ENCODE data around the gene USF2.

The USF2 gene

DNA sequence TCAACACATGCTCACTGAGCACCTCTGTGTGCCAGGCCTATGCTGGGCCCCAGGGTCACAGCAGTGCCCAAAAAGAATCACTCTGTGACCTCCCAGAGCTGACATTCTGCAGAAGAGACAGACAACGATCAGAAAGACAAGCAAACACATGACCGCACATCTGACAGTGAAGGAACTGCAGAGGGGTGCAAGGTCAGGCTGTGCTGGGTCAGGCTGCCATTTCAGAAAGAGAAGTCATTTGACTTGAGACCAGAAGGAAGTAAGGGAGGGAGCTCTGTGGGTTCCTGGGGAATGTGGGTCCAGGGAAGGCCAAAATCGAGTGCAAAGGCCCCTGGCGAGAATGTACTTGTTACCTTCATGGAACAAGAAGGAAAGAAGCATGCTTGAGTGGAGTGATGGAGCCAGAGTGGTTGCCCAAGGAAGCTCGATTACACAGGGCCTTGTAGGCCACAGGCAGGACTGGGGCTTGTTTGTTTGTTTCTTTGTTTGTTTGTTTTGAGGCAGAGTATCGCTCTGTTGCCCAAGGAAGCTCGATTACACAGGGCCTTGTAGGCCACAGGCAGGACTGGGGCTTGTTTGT is 48.8 kb downstream of the USF2 start:
- no peak for DNase-seq (ENCODE audit: low read depth in 3 of 3)

DNA sequence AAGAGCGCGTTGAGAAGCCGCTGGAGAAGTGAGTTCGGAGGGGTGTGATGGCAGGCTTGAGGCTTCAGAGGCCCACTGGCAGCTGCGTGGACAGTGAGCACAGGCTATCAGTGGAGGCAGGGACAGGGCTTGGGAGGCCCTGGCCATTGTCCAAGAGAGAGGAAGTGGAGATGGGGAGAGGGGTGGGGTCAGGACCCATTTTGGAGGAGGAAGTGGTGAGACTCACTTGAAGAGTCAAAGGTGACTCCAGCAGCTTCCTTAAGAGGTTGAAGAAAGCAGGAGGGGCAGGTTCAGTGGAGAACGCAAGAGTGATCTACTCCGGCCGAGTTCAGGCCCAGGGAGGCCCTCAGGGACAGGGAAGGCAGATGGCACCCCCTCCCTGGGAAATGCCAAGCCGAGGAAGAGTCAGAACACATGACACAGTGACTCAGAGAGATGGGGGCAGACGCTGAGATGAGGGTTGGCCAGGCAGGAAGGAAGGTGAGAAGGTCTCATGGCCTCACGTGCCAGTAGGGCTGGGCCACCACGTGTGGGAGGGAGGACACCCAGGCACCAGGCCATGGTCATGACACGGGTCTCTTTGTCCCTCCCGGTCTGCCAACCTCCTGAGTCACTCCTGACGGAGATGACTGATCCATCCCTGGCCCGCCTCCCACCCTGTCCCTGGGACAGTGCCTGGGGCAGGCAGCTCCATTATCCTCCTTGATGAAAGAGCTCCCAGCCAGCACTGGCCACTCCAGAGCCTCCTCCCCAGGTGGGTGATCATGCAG is 50.1 kb downstream of the USF2 start:
- DNase-seq (ENCODE audit: low read depth in 3 of 3): no peak

DNA sequence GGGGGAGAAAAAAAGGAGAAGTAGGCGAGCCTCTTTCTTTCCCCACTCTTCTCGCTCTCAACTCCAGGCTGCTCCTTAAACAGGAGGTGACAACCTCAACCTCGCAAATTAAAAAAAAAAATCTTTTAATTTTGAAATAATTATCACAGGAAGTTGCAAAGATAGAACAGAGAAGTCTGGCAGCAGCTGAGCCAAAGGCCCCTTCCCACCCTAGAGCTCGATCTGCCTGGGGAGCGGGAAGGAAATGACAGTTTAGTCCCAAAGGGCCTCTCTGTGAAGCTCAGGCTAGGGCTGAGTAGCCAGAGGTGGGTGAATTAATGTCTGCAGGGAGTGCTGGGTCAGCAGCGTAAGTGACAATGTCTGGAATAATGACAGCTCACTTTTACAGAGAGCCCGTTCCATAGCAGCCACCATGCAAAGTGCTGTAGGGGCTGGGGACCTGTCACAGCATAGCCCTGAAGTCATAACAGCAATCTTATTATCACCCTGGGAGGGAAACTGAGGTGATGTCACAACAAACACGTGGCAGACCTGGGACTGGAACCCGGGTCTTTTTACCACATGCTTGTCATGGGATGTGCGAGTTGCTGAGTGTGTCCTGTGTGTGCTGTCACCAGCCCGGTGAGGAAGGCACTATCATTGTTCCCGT is 51.4 kb downstream of the USF2 start:
- DNase-seq (ENCODE audit: low read depth in 3 of 3): no peak

DNA sequence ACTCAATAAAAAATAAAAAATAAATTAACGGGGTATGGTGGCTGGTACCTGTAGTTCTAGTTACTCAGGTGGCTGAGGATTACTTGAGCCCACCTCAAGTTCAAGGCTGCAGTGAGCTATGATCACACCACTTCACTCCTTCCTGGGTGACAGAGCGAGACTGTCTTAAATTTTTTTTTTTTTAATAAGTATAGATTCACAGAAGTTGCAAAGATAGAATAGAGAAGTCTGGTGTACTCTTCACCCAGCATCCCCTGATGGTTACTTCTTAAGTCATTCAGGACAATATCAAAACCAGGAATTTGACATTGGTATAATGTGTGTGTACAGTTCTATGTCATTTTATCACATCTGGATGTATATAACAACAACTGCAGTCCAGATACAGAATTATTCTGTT is 52.5 kb downstream of the USF2 start:
- DNase-seq (ENCODE audit: low read depth in 3 of 3): no peak

DNA sequence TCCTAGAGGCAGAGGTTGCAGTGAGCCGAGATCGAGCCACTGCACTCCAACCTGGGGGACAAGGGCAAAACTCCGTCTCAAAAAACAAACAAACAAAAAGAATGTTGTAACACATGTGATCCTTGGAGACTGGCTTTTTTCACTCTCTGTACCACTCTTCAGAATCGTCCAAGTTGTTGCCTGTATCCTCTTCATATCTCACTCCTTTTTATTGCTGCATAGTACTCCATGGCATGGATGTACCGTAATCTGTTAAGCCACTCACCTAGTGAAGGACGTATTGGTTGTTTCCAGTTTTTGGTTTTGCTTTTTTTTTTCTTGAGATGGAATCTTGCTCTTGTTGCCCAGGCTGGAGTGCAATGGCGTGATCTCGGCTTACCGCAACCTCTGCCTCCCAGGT is 53.3 kb downstream of the USF2 start:
- no peak for DNase-seq (ENCODE audit: low read depth in 3 of 3)

DNA sequence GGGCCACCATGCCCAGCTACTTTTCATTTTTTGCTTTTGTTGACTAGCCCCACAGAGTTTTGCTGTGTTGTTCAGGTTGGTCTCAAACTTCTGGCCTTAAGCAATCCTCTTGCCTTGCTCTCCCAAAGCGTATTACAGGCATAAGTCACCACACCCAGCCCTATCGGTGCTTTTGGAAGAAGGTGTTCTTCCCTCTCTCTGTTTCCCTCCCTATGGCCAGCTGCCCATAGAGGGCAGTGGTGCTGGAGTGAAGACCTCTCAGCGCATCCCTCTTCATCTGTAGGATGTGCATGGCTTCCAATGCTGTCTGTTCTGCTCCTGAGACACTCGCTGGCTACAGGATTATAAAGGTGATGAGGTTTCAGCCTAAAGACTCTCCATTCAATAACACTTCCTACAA is 58.9 kb downstream of the USF2 start:
- no peak for DNase-seq (ENCODE audit: low read depth in 3 of 3)

DNA sequence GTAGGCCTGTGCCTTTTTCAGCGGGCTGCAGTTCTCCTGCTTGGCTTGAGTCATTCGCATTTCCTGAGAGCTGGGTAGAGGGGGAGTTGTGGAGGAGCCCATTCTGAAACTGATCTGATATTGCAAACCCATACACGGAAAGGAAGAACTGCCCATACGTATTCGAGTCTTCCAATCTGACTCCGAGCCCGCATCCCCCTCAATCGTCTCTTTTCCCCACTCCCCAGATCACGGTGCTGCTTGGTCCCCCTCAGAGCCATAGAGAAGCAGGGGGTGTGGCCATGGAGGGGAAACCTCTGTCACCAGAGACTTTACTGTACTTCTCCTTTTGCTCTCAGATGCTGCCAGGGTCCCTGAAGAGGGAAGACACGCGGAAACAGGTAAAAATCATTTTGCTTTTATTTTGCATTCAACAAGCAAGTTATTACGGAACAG is 60.1 kb downstream of the USF2 start, which contains the start of gene CD22:
TSS of gene CD22 (plus strand) at position 337 of the 435 bp plus-strand sequence. CDS start 2,854 bp downstream, outside the sequence.
- DNase-seq (ENCODE audit: low read depth in 3 of 3): no peak

DNA sequence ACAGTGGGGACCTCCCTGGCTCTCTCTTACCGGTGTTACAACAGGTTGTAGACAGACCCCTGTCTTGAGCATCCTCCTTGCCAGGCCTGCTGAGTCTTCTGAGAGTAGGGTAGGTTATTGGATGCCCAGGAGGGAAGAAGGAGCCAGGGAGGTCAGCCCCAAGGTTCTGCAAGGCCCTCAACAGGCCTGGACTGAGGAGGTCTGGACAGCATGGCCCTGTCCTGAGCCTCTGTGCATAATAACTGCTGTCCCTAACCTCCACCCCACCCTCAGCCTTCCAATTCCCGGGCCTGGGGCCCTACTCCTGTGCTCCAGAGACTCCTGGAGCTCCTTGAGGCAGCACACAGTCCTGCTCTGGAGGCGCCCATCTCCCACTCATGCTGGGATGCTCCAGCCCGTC is 60.6 kb downstream of the USF2 start:
- no peak for DNase-seq (ENCODE audit: low read depth in 3 of 3)
